GM11168 (cell line): ENCODE data around the gene OR6F1.
"Not testable (repeated sequence)": the region's sequence is repeated elsewhere in the genome, so short reads cannot be mapped to it uniquely, and the experiment has no call there.

Experiments used
- in situ Hi-C: fragments of 300-500 bp; cut with MboI; formaldehyde crosslinking; loops from one replicate; pipeline ENCODE4 v1.12.0; 2022; ENCODE audit warnings: low sequenced_read_pairs; ENCODE audit not compliant: unreplicated experiment

OR6F1 gene

GRCh38 chr1:247716546-247716945, at the start of gene OR6F1:
OR6F1 (minus strand) TSS chr1:247716646; CDS start chr1:247712755, 3,891 bp downstream.
- in situ Hi-C loops = no loop called here

- in situ Hi-C loops = no loop called here
Observed at GRCh38 chr1:247760456-247760855, 44.0 kb upstream of the OR6F1 start, which contains the start of gene OR1C1. OR1C1 (minus strand) TSS chr1:247760556; CDS start chr1:247758406, 2,150 bp downstream.

- in situ Hi-C loops = not testable (repeated sequence)
Observed at GRCh38 chr1:247754311-247754710, 37.9 kb upstream of the OR6F1 start.

GRCh38 chr1:247749870-247750269, 33.4 kb upstream of the OR6F1 start:
- in situ Hi-C loops = no loop called here

- in situ Hi-C loops = no loop called here
Observed at GRCh38 chr1:247748041-247748440, 31.6 kb upstream of the OR6F1 start, which contains the start of gene OR14A2. OR14A2 (minus strand) TSS chr1:247748141.

GRCh38 chr1:247747616-247748015, 31.2 kb upstream of the OR6F1 start:
- in situ Hi-C loops = no loop called here

GRCh38 chr1:247746391-247746935, 30.0 kb upstream of the OR6F1 start:
- in situ Hi-C loops = no loop called here

GRCh38 chr1:247742215-247742760, 25.8 kb upstream of the OR6F1 start:
- in situ Hi-C loops = not testable (repeated sequence)

- in situ Hi-C loops = no loop called here
Observed at GRCh38 chr1:247741756-247742155, 25.3 kb upstream of the OR6F1 start.

GRCh38 chr1:247740721-247741120, 24.3 kb upstream of the OR6F1 start:
- in situ Hi-C loops = no loop called here

GRCh38 chr1:247738315-247738714, 21.9 kb upstream of the OR6F1 start, which contains the start of gene OR14K1:
OR14K1 (plus strand) TSS chr1:247738615; CDS start chr1:247738615, 0 bp downstream.
- in situ Hi-C loops = no loop called here

GRCh38 chr1:247721222-247721621, 4.8 kb upstream of the OR6F1 start:
- in situ Hi-C loops = no loop called here

GRCh38 chr1:247713753-247714152, 2.7 kb downstream of the OR6F1 start:
- in situ Hi-C loops = no loop called here

GRCh38 chr1:247710681-247711080, 5.8 kb downstream of the OR6F1 start:
- in situ Hi-C loops = not testable (repeated sequence)

- in situ Hi-C loops = no loop called here
Observed at GRCh38 chr1:247701338-247701737, 15.1 kb downstream of the OR6F1 start.

- in situ Hi-C loops = no loop called here
Observed at GRCh38 chr1:247681288-247681897, 35.1 kb downstream of the OR6F1 start.

GRCh38 chr1:247680171-247680570, 36.3 kb downstream of the OR6F1 start:
- in situ Hi-C loops = no loop called here

GRCh38 chr1:247679639-247680038, 36.8 kb downstream of the OR6F1 start, which contains the start of gene OR13G1:
OR13G1 (minus strand) TSS chr1:247679739; CDS start chr1:247673041, 6,698 bp downstream.
- in situ Hi-C loops = no loop called here

- in situ Hi-C loops = no loop called here
Observed at GRCh38 chr1:247669225-247669624, 47.2 kb downstream of the OR6F1 start.
